Hepatocyte (in vitro differentiated cells): ENCODE data around the gene ARHGEF10L. TPM values are rescaled to one million over a fixed set of nuclear protein-coding genes. Genes with fewer than 3 reads are reported as not detected.
A peak's percentile ranks its signal among the peaks of the same experiment; 100 is the strongest.

Experiments
- DNase-seq: peaks from one replicate; pipeline ENCODE4 v3.0.0-alpha.2; 2016; ENCODE audit warnings: low spot score
- H2AFZ ChIP-seq: fragments of 200-600 bp; sonication (generic); 2 replicates; pipeline ENCODE4 v1.6.0; 2016; ENCODE audit warnings: antibody characterized with exemption, mild to moderate bottlenecking
- H3K27ac ChIP-seq: fragments of 200-600 bp; sonication (generic); 2 replicates; pipeline ENCODE4 v1.5.1; 2016; ENCODE audit warnings: mild to moderate bottlenecking
- H3K27me3 ChIP-seq: fragments of 200-600 bp; sonication (generic); 2 replicates; pipeline ENCODE4 v1.6.1; 2016
- H3K36me3 ChIP-seq: fragments of 200-600 bp; sonication (generic); replicated peaks from 2 replicates; pipeline ENCODE4 v1.5.1; 2016; ENCODE audit warnings: low read depth; ENCODE audit not compliant: insufficient read depth
- H3K4me1 ChIP-seq: fragments of 200-600 bp; sonication (generic); 2 replicates; pipeline ENCODE4 v1.5.1; 2016; ENCODE audit warnings: mild to moderate bottlenecking, moderate library complexity; ENCODE audit not compliant: insufficient read depth
- H3K4me2 ChIP-seq: fragments of 200-600 bp; sonication (generic); 2 replicates; pipeline ENCODE4 v1.6.0; 2016
- H3K4me3 ChIP-seq: fragments of 200-600 bp; sonication (generic); 2 replicates; pipeline ENCODE4 v1.5.1; 2016; ENCODE audit warnings: mild to moderate bottlenecking
- H3K79me2 ChIP-seq: fragments of 200-600 bp; sonication (generic); 2 replicates; pipeline ENCODE4 v1.6.0; 2017; ENCODE audit warnings: mild to moderate bottlenecking
- H3K9me2 ChIP-seq: fragments of 200-600 bp; sonication (generic); replicated peaks from 2 replicates; pipeline ENCODE4 v1.6.0; 2017; ENCODE audit warnings: mild to moderate bottlenecking; ENCODE audit not compliant: insufficient read depth
- H3K9me3 ChIP-seq: fragments of 200-600 bp; sonication (generic); 2 replicates; pipeline ENCODE4 v1.5.1; 2016; ENCODE audit warnings: low read depth, mild to moderate bottlenecking
- H4K20me1 ChIP-seq: fragments of 200-600 bp; sonication (generic); 2 replicates; pipeline ENCODE4 v1.6.0; 2016; ENCODE audit warnings: mild to moderate bottlenecking; ENCODE audit not compliant: insufficient read depth, poor library complexity, severe bottlenecking
- CTCF ChIP-seq: fragments of 200-600 bp; sonication (generic); IDR thresholded peaks from 2 replicates; pipeline ENCODE4 v1.5.1; 2016; ENCODE audit warnings: antibody characterized with exemption, mild to moderate bottlenecking; ENCODE audit not compliant: poor library complexity
- EZH2 ChIP-seq: fragments of 200-600 bp; sonication (generic); IDR thresholded peaks from 2 replicates; pipeline ENCODE4 v1.6.1; 2016; ENCODE audit warnings: antibody characterized with exemption, mild to moderate bottlenecking, borderline replicate concordance
- EZH2phosphoT487 ChIP-seq: fragments of 200-600 bp; sonication (generic); IDR thresholded peaks from one replicate; pipeline ENCODE4 v1.6.1; 2018; ENCODE audit warnings: antibody characterized with exemption, mild to moderate bottlenecking, low read depth, moderate library complexity; ENCODE audit not compliant: unreplicated experiment, severe bottlenecking
- WGBS: methylation state at CpG from one replicate; pipeline ENCODE4 v1.1.6; 2016; ENCODE audit warnings: low lambda C conversion rate; ENCODE audit errors: missing lambda C conversion rate; 5-methylcytosine and 5-hydroxymethylcytosine counted together
- polyA plus RNA-seq: library from polyadenylated mRNA; unstranded; fragments of >200 nt; fragmentation: Nextera tagmentation; extraction: Ambion mirVana; gene quantifications from 2 replicates; pipeline ENCODE4 v1.2.1, GENCODE V29; 2016
- total RNA-seq: library from RNA; depleted of rRNA; stranded (reverse); fragments of >200 nt; gene quantifications from 2 replicates; pipeline ENCODE4 v1.2.3, GENCODE V29; 2014

The ARHGEF10L gene
- total and polyA plus RNA-seq, 2 experiments from 2014 or later: 40.4 to 48.3 TPM

- Histone ChIP-seq H4K20me1 (no peaks in the 10 kb centered on the region), H3K36me3 (no peaks in the 10 kb centered on the region), H3K27me3 (no peaks in the 10 kb centered on the region), H3K4me3 (no peak overlapping the region), H2AFZ (no peak overlapping the region), H3K79me2 (no peaks in the 10 kb centered on the region), H3K4me2 (no peak overlapping the region), H3K4me1 (peaks cover 5% of the 10 kb centered on the region), H3K27ac (no peak overlapping the region), H3K9me3 (no peaks in the 10 kb centered on the region), H3K9me2 (no peaks in the 10 kb centered on the region)
- peak; percentile 47 for DNase-seq
- TF ChIP-seq EZH2phosphoT487: no peak
- no peak for TF ChIP-seq EZH2
- no peak for TF ChIP-seq CTCF
- WGBS: 67% methylated on average over 14 of the region's 14 CpGs
These were observed 12.2 kb upstream of the ARHGEF10L start for GRCh38 chr1:17527036-17527914.

DNA sequence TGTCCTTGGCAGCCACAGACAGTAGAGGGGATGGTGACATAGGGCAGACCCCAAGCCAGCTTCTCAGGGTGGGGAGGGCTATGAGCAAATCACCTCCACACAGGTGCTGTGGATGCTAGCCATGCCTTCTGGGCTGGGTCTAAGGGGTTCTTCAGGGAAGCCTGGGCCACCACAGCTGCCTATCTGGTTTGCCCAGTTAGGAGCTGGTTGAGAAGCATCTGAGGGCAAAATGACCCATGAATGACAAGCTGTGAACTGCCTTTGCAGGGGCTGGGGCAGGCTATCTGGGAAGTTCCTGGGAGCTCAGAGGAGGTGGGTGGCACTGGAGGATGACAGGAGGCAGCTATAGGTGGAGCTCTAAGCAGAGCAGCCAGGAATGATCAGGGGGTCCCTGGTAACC lies 10.1 kb upstream of the ARHGEF10L start:
- DNase-seq: no peak
- Histone ChIP-seq H3K36me3 (no peaks in the 10 kb centered on the region), H4K20me1 (no peaks in the 10 kb centered on the region), H3K9me3 (no peaks in the 10 kb centered on the region), H2AFZ (no peak overlapping the region), H3K27ac (no peak overlapping the region), H3K27me3 (no peaks in the 10 kb centered on the region), H3K4me1 (peaks cover 6% of the 10 kb centered on the region), H3K9me2 (no peaks in the 10 kb centered on the region), H3K79me2 (no peaks in the 10 kb centered on the region), H3K4me3 (no peak overlapping the region), H3K4me2 (no peak overlapping the region)
- TF ChIP-seq EZH2phosphoT487: no peak
- TF ChIP-seq CTCF: no peak
- TF ChIP-seq EZH2: no peak

GRCh38 chr1:17531343-17531681 lies 8.2 kb upstream of the ARHGEF10L start:
- Histone ChIP-seq H3K4me2 (no peak overlapping the region), H3K4me3 (no peak overlapping the region), H3K36me3 (no peaks in the 10 kb centered on the region), H3K27ac (peak overlapping the region; percentile 69), H3K4me1 (peaks cover 6% of the 10 kb centered on the region), H3K27me3 (no peaks in the 10 kb centered on the region), H3K79me2 (no peaks in the 10 kb centered on the region), H2AFZ (no peak overlapping the region), H4K20me1 (no peaks in the 10 kb centered on the region), H3K9me2 (no peaks in the 10 kb centered on the region), H3K9me3 (no peaks in the 10 kb centered on the region)
- whole genome bisulfite sequencing: 77% methylated on average over 4 of the region's 4 CpGs
- no peak for DNase-seq
- TF ChIP-seq EZH2 (no peak), CTCF (no peak), EZH2phosphoT487 (no peak)
